ENCODE measurements around the gene HYAL3. TPM values are rescaled to one million over a fixed set of nuclear protein-coding genes. Genes with fewer than 3 reads are reported as not detected.

Gene HYAL3
- total and polyA plus RNA-seq, 7 experiments from 2014 or later, result 2.3 to 10.7 (median 3.6) TPM

DNA sequence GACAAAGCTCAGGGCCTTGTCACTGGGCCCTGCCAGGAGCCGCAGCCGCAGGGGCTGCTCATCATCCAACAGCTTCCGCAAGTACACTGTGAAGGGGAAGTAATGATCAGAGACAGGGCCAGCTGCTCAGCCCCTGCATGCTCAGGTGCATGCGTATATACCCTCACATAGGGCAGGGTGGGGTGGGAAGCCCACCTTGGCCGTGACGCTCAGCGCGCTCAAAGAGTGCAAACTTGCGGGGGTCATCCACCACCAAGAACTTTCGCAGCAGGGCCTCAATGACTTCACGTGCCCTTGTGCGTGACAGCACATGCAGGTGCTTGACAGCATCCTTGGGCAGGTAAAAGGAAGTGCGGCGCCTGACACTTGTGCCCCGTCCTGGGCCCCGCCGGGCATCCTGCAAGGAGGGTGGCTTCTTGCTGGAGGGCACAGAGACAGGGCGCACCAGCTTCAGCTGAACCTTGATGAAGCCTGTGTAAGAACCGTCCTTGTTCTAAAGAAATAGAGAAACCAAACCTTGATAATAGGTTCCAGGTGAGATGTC is 32.2 kb upstream of the HYAL3 start:
- H3K36me3 ChIP-seq (ENCODE audit: control insufficient read depth in 2 of 3, insufficient read depth in 3 of 3, low read length in 3 of 3), result peaks cover 3 to 46% (median 18%) of the 10 kb centered on the region in 3 experiments
- H3K27me3 ChIP-seq (ENCODE audit: control insufficient read depth in 2 of 2, insufficient read depth in 2 of 2, low read length in 2 of 2), result no peaks in the 10 kb centered on the region
- H3K4me1 Mint-ChIP-seq, result peaks cover 14 to 55% (median 50%) of the 10 kb centered on the region in 7 donors
- no peak overlapping the region for H3K4me3 Mint-ChIP-seq
- DNase-seq (no peak), ATAC-seq (no peak)
- H3K27me3 Mint-ChIP-seq, result no peaks in the 10 kb centered on the region
- H3K36me3 Mint-ChIP-seq, result peaks cover 0 to 29% (median 3%) of the 10 kb centered on the region in 5 donors
- ChIA-PET POLR2A (interaction anchor here (34.0 kb wide), 1 partner anchor 25 kb away, joined by 656 read pairs; the partner anchor contains the start of genes CYB561D2, NPRL2, TMEM115 and ZMYND10), CTCF (interaction anchor here (0.5 kb wide), 1 partner anchor 26 kb away, joined by 3 read pairs; no protein-coding TSS in a partner anchor)
- H3K27ac ChIP-seq (ENCODE audit: low read depth, low read length), result no peak overlapping the region
- peak overlapping the region in 1 of 9 donors; percentile 74 for H3K27ac Mint-ChIP-seq
- H3K4me1 ChIP-seq (ENCODE audit: control insufficient read depth in 2 of 2, insufficient read depth in 2 of 2, low read length in 2 of 2), result peaks cover 39 to 45% of the 10 kb centered on the region in 2 donors
- intact Hi-C loops (cut with micrococcal nuclease), result no loop called here
- no peak overlapping the region for H3K4me3 ChIP-seq (ENCODE audit: low read length)
- no peaks in the 10 kb centered on the region for H3K9me3 ChIP-seq (ENCODE audit: control insufficient read depth in 2 of 3, low read length in 3 of 3)
- H3K9me3 Mint-ChIP-seq, result no peaks in the 10 kb centered on the region

DNA sequence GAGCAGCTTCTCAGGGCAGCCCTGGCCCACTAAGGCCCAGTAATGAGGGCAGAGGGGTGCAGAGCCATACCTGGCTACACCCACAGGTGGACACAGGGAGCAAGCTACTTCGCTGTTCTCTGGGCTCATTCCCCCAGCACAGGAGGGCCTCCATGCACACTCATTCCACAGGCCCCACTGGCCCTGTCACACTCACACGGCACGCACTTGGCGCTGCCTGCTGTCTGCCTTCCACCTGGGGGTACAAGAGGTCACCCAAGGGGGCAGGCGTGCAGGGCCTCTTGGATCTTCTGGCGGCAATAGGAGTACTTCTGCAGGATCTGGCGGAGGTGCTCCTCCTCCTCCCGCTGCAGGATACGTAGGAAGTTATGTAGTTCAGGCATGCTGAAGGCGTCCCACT is 31.1 kb upstream of the HYAL3 start:
- no peak overlapping the region for H3K4me3 ChIP-seq (ENCODE audit: low read length)
- no peaks in the 10 kb centered on the region for H3K9me3 ChIP-seq (ENCODE audit: control insufficient read depth in 2 of 3, low read length in 3 of 3)
- DNase-seq (no peak), ATAC-seq (no peak)
- Mint-ChIP-seq H3K27ac (peak overlapping the region in 3 of 9 donors; percentile 19 to 49 (median 29)), H3K27me3 (no peaks in the 10 kb centered on the region), H3K4me3 (peak overlapping the region in 1 of 10 donors; percentile 53), H3K36me3 (peaks cover 0 to 21% (median 3%) of the 10 kb centered on the region in 5 donors), H3K9me3 (no peaks in the 10 kb centered on the region), H3K4me1 (peaks cover 11 to 47% (median 43%) of the 10 kb centered on the region in 7 donors)
- peaks cover 3 to 56% (median 18%) of the 10 kb centered on the region in 3 experiments for H3K36me3 ChIP-seq (ENCODE audit: control insufficient read depth in 2 of 3, insufficient read depth in 3 of 3, low read length in 3 of 3)
- intact Hi-C loops (cut with micrococcal nuclease), result no loop called here
- ChIA-PET POLR2A (interaction anchor here (34.0 kb wide), 1 partner anchor 26 kb away, joined by 656 read pairs; the partner anchor contains the start of genes CYB561D2, NPRL2, TMEM115 and ZMYND10), CTCF (no interaction called here)
- H3K27ac ChIP-seq (ENCODE audit: low read depth, low read length), result no peak overlapping the region
- peaks cover 32 to 34% of the 10 kb centered on the region in 2 donors for H3K4me1 ChIP-seq (ENCODE audit: control insufficient read depth in 2 of 2, insufficient read depth in 2 of 2, low read length in 2 of 2)
- no peaks in the 10 kb centered on the region for H3K27me3 ChIP-seq (ENCODE audit: control insufficient read depth in 2 of 2, insufficient read depth in 2 of 2, low read length in 2 of 2)

DNA sequence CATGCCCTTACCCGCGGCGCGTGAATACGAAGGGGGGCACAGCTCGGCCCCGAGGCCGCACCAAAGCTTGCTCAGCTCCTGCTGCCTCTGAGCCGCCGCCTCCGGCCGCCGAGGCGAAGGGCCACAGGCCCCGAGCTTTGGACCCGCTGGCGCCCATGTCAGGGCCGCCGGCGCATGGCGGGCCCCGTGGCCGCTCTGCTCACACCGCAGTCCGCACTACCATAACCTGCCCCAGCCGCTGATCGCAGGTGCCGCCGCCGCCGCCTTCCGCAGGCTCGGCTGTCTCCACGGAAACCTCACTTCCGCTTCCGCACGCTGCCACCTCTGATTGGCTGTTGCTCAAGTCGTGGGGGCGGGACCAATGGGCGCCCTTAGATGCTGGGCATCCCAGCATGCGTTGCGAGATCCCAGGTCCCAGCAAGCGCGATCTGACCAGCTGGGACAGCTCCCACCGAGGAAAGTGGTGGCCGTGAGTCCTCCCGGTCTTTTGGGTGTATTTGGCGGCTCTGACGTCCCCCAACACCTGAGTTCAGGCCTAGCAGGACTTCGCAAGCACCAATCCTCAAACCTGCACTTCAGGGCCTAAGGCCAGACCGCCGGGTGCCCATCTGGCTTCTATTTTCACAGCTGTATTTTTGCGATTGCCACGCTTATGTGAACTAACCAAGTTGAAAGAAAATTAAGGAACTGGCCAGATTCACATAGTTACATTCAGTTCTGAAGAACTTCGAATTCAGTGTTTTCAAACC is 28.9 kb upstream of the HYAL3 start, which contains the start of gene TUSC2:
TUSC2 (minus strand) TSS at position 281 of the 749 bp plus-strand sequence; CDS start at position 157, 124 bp downstream.
- H3K27me3 ChIP-seq (ENCODE audit: control insufficient read depth in 2 of 2, insufficient read depth in 2 of 2, low read length in 2 of 2), result no peaks in the 10 kb centered on the region
- DNase-seq (peak; percentile 83 to 94 (median 92)), ATAC-seq (peak; percentile 97)
- H3K4me1 ChIP-seq (ENCODE audit: control insufficient read depth in 2 of 2, insufficient read depth in 2 of 2, low read length in 2 of 2), result peaks cover 12 to 15% of the 10 kb centered on the region in 2 donors
- ChIA-PET CTCF (interaction anchor here (0.7 to 1.1 kb wide), 3 partner anchors 9 to 215 kb away, joined by 3 read pairs; partner anchors contain the start of gene NPRL2), POLR2A (interaction anchor here (0.6 to 34.0 kb wide), 9 partner anchors 9 to 957 kb away, joined by 4 to 656 read pairs (median 4); partner anchors contain the start of genes CYB561D2, HEMK1, HYAL3 and IFRD2)
- H3K4me3 ChIP-seq (ENCODE audit: low read length), result peak within 1 kb of the TSS; percentile 89
- intact Hi-C loops (cut with micrococcal nuclease), result loop anchor here (1.0 to 2.0 kb wide), 7 partner anchors 9 to 91 kb away; partner anchors contain the start of genes HYAL3 (in 2 of the 2), IFRD2 (in 2 of the 2), NAA80 (in 2 of the 2) and TMEM115 (in 2 of the 2)
- H3K36me3 Mint-ChIP-seq, result peaks cover 0 to 12% (median 3%) of the 10 kb centered on the region in 5 donors
- H3K9me3 Mint-ChIP-seq, result no peaks in the 10 kb centered on the region
- peak within 1 kb of the TSS; percentile 92 for H3K27ac ChIP-seq (ENCODE audit: low read depth, low read length)
- H3K4me3 Mint-ChIP-seq, result peak within 1 kb of the TSS; percentile 84 to 97 (median 95)
- peaks cover 3 to 51% (median 18%) of the 10 kb centered on the region in 3 experiments for H3K36me3 ChIP-seq (ENCODE audit: control insufficient read depth in 2 of 3, insufficient read depth in 3 of 3, low read length in 3 of 3)
- no peaks in the 10 kb centered on the region for H3K9me3 ChIP-seq (ENCODE audit: control insufficient read depth in 2 of 3, low read length in 3 of 3)
- H3K27me3 Mint-ChIP-seq, result no peaks in the 10 kb centered on the region
- peak within 1 kb of the TSS; percentile 85 to 96 (median 94) for H3K27ac Mint-ChIP-seq
- peaks cover 7 to 41% (median 29%) of the 10 kb centered on the region in 7 donors for H3K4me1 Mint-ChIP-seq

DNA sequence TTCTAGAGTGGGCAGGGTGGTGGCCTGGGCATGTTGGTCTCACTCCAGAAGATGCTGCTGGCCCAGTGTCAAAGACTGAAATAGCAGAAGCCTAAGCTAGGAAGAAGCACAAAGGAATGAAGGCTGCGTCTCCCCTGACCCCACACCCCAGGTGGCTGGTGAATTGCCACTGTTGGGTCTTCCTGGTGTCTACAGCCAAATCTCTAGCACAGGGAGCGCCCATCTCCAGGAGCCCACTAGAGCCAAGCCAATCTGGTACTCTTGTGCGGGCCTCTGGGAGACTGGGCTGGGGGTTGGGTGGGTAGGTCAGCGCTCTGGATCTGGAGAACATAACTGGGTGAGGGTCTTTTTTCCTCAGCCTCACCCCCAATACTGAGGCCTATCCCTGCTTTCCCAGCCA is 27.9 kb upstream of the HYAL3 start:
- H3K4me1 Mint-ChIP-seq, result peaks cover 7 to 37% (median 27%) of the 10 kb centered on the region in 7 donors
- H3K4me1 ChIP-seq (ENCODE audit: control insufficient read depth in 2 of 2, insufficient read depth in 2 of 2, low read length in 2 of 2), result peaks cover 11 to 17% of the 10 kb centered on the region in 2 donors

DNA sequence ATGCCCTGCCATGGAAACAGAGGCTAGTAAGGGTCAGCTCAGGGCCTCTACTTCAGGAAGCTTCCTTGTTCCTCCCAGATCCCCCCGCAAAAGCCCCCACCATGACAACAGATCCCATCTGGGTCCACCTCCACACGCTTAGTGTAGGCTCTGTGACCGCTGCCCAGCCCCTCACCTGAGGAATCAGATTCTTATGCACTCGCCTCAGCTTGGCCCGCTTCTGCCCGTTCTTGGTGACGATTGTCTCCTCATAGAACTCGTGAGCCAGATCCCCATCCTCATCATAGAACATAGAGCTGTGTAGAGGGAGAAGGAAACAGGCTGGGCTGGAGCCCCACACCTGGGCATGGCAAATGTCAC is 27.0 kb upstream of the HYAL3 start:
- Histone ChIP-seq H3K4me3 (ENCODE audit: low read length) (no peak overlapping the region), H3K9me3 (ENCODE audit: control insufficient read depth in 2 of 3, low read length in 3 of 3) (no peaks in the 10 kb centered on the region), H3K4me1 (ENCODE audit: control insufficient read depth in 2 of 2, insufficient read depth in 2 of 2, low read length in 2 of 2) (peaks cover 16 to 21% of the 10 kb centered on the region in 2 donors), H3K27ac (ENCODE audit: low read depth, low read length) (no peak overlapping the region), H3K36me3 (ENCODE audit: control insufficient read depth in 2 of 3, insufficient read depth in 3 of 3, low read length in 3 of 3) (peaks cover 0 to 36% (median 9%) of the 10 kb centered on the region in 3 experiments), H3K27me3 (ENCODE audit: control insufficient read depth in 2 of 2, insufficient read depth in 2 of 2, low read length in 2 of 2) (no peaks in the 10 kb centered on the region)
- intact Hi-C loops (cut with micrococcal nuclease), result no loop called here
- Mint-ChIP-seq H3K27ac (peak overlapping the region in 1 of 9 donors; percentile 76), H3K27me3 (no peaks in the 10 kb centered on the region), H3K4me1 (peaks cover 7 to 35% (median 27%) of the 10 kb centered on the region in 7 donors), H3K36me3 (peaks cover 0 to 8% (median 3%) of the 10 kb centered on the region in 5 donors), H3K9me3 (no peaks in the 10 kb centered on the region), H3K4me3 (peak overlapping the region in 8 of 10 donors; percentile 29 to 97 (median 82))
- CTCF ChIA-PET, result no interaction called here
- DNase-seq (no peak), ATAC-seq (no peak)
- POLR2A ChIA-PET, result interaction anchor here (1.3 to 34.0 kb wide), 4 partner anchors 11 to 85 kb away, joined by 3 to 656 read pairs (median 42); partner anchors contain the start of genes CYB561D2, HYAL3, NAA80 and NPRL2

More for the DNA sequence above, 27.9 kb upstream of the HYAL3 start:
- ChIA-PET POLR2A (interaction anchor here (1.2 to 34.0 kb wide), 8 partner anchors 10 to 242 kb away, joined by 3 to 656 read pairs (median 5); partner anchors contain the start of genes CYB561D2, HEMK1, HYAL3 and NAA80), CTCF (interaction anchor here (1.0 to 1.1 kb wide), 2 partner anchors 23 to 216 kb away, joined by 3 read pairs; partner anchors contain the start of gene NPRL2)
- intact Hi-C loops (cut with micrococcal nuclease), result no loop called here
- H3K36me3 ChIP-seq (ENCODE audit: control insufficient read depth in 2 of 3, insufficient read depth in 3 of 3, low read length in 3 of 3), result peaks cover 3 to 46% (median 18%) of the 10 kb centered on the region in 3 experiments
- Mint-ChIP-seq H3K27me3 (no peaks in the 10 kb centered on the region), H3K27ac (peak overlapping the region in 7 of 9 donors; percentile 60 to 95 (median 81)), H3K4me3 (peak overlapping the region; percentile 80 to 97 (median 95)), H3K36me3 (peaks cover 0 to 10% (median 3%) of the 10 kb centered on the region in 5 donors), H3K9me3 (no peaks in the 10 kb centered on the region)
- H3K4me3 ChIP-seq (ENCODE audit: low read length), result peak overlapping the region; percentile 89
- no peaks in the 10 kb centered on the region for H3K9me3 ChIP-seq (ENCODE audit: control insufficient read depth in 2 of 3, low read length in 3 of 3)
- peak overlapping the region; percentile 92 for H3K27ac ChIP-seq (ENCODE audit: low read depth, low read length)
- no peaks in the 10 kb centered on the region for H3K27me3 ChIP-seq (ENCODE audit: control insufficient read depth in 2 of 2, insufficient read depth in 2 of 2, low read length in 2 of 2)
- DNase-seq (no peak), ATAC-seq (no peak)
